ENCODE results near the gene EIF3B. TPM values are rescaled to one million over a fixed set of nuclear protein-coding genes. Genes with fewer than 3 reads are reported as not detected.

Gene EIF3B
- total and polyA plus RNA-seq, 9 of the 15 experiments (the other 6 are each of a cell fraction or from before 2014, with no cell fraction given), result 25.9 to 494 (median 357) TPM

DNA sequence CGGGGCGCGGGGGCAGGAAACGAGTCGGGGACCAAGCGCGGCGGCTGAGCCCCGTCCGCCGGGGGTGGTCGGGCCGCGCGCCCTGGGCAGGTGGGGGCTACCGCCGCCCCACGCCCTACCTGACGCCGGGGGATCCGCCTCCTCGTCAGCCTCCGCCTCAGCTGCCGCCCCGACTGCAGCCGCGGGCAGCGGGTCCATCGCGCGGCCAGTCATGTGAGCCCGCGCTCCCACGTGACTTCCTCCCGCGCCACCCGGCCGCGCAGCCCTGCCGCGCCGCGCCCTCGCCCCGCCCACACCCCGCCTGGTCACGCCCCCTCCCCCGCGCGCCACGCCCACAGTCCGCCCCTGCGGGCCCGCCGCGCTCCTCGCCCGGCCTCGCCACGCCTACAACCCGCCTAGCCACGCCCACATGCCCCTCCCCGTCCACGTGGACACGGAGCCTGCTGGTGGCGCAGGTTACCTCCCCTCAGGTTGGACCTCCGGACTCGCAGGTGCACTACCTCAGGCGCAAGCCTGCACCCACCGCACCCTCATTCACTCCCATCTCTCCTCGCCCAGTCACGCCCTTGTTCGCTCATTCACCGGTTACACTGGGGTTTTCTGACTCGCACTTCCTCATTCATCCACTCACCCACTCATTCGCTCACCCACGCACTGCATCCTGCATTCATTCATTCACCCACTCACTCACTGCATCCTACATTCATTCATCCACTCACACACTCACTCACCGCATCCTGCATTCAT lies 40.2 kb upstream of the EIF3B start, which contains the start of gene SNX8 (continued):
- TF ChIP-seq PREB (CRISPR knock-in tag; IDR thresholded peaks at IDR 0.05), result no peak
- TF ChIP-seq SETDB1 (IDR thresholded peaks at IDR 0.05; ENCODE audit: low read length), result no peak
- TF ChIP-seq ZNF695 (CRISPR knock-in tag; IDR thresholded peaks at IDR 0.05), result no peak
- peak in 1 of 2 experiments; percentile 57; a peak in 2 of 4 replicates for TF ChIP-seq MAZ (CRISPR knock-in tag; conservative IDR thresholded peaks at IDR 0.05 in 1 of 2, IDR thresholded peaks at IDR 0.05 in 1 of 2)
- TF ChIP-seq TRIM28 (IDR thresholded peaks at IDR 0.05), result no peak
- TF ChIP-seq ZNF408 (CRISPR knock-in tag; IDR thresholded peaks at IDR 0.05; ENCODE audit: low read depth), result no peak
- TF ChIP-seq ZNF23 (CRISPR knock-in tag; IDR thresholded peaks at IDR 0.05), result no peak
- no peak for TF ChIP-seq ZBTB1 (CRISPR knock-in tag; IDR thresholded peaks at IDR 0.05; ENCODE audit: borderline replicate concordance, low read depth)
- TF ChIP-seq ZNF668 (CRISPR knock-in tag; IDR thresholded peaks at IDR 0.05), result no peak
- TF ChIP-seq RNF2 (IDR thresholded peaks at IDR 0.05), result no peak
- TF ChIP-seq, protein P1, sequence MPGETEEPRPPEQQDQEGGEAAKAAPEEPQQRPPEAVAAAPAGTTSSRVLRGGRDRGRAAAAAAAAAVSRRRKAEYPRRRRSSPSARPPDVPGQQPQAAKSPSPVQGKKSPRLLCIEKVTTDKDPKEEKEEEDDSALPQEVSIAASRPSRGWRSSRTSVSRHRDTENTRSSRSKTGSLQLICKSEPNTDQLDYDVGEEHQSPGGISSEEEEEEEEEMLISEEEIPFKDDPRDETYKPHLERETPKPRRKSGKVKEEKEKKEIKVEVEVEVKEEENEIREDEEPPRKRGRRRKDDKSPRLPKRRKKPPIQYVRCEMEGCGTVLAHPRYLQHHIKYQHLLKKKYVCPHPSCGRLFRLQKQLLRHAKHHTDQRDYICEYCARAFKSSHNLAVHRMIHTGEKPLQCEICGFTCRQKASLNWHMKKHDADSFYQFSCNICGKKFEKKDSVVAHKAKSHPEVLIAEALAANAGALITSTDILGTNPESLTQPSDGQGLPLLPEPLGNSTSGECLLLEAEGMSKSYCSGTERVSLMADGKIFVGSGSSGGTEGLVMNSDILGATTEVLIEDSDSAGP (CRISPR knock-in tag; IDR thresholded peaks at IDR 0.05), result no peak
- no peak for TF ChIP-seq SUPT5H (IDR thresholded peaks at IDR 0.05)
- TF ChIP-seq SIX5 (IDR thresholded peaks at IDR 0.05; ENCODE audit: borderline replicate concordance in 1 of 2, insufficient read depth in 1 of 2, low read depth in 1 of 2, low read length in 2 of 2), result no peak
- TF ChIP-seq ZNF77 (CRISPR knock-in tag; IDR thresholded peaks at IDR 0.05), result no peak
- no peak for TF ChIP-seq FOS (IDR thresholded peaks at IDR 0.05; ENCODE audit: extremely low read depth, insufficient read length)
- peak; percentile 100 for TF ChIP-seq ZNF24 (IDR thresholded peaks at IDR 0.05)
- peak; percentile 79 for TF ChIP-seq TFAP4 (CRISPR knock-in tag; IDR thresholded peaks at IDR 0.05; ENCODE audit: borderline replicate concordance)
- TF ChIP-seq ZNF75A (CRISPR knock-in tag; IDR thresholded peaks at IDR 0.05), result no peak
- TF ChIP-seq, protein P2, sequence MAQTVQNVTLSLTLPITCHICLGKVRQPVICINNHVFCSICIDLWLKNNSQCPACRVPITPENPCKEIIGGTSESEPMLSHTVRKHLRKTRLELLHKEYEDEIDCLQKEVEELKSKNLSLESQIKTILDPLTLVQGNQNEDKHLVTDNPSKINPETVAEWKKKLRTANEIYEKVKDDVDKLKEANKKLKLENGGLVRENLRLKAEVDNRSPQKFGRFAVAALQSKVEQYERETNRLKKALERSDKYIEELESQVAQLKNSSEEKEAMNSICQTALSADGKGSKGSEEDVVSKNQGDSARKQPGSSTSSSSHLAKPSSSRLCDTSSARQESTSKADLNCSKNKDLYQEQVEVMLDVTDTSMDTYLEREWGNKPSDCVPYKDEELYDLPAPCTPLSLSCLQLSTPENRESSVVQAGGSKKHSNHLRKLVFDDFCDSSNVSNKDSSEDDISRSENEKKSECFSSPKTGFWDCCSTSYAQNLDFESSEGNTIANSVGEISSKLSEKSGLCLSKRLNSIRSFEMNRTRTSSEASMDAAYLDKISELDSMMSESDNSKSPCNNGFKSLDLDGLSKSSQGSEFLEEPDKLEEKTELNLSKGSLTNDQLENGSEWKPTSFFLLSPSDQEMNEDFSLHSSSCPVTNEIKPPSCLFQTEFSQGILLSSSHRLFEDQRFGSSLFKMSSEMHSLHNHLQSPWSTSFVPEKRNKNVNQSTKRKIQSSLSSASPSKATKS (CRISPR knock-in tag; IDR thresholded peaks at IDR 0.05), result no peak
- TF ChIP-seq, protein P3, sequence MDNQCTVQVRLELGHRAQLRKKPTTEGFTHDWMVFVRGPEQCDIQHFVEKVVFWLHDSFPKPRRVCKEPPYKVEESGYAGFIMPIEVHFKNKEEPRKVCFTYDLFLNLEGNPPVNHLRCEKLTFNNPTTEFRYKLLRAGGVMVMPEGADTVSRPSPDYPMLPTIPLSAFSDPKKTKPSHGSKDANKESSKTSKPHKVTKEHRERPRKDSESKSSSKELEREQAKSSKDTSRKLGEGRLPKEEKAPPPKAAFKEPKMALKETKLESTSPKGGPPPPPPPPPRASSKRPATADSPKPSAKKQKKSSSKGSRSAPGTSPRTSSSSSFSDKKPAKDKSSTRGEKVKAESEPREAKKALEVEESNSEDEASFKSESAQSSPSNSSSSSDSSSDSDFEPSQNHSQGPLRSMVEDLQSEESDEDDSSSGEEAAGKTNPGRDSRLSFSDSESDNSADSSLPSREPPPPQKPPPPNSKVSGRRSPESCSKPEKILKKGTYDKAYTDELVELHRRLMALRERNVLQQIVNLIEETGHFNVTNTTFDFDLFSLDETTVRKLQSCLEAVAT (IDR thresholded peaks at IDR 0.05), result peak; percentile 15 to 59; a peak in 1 of 4 replicates
- no peak for TF ChIP-seq RFX7 (CRISPR knock-in tag; IDR thresholded peaks at IDR 0.05)
- 0 out of 2 replicates have a peak, but pooled peaks have one; percentile 30 for TF ChIP-seq NR2C2 (CRISPR knock-in tag; IDR thresholded peaks at IDR 0.05)
- no peak for TF ChIP-seq NR2C2 (tag; IDR thresholded peaks at IDR 0.05)

Measured in K562 (cell line).